ENCODE results near the gene STK40. TPM values are rescaled to one million over a fixed set of nuclear protein-coding genes. Genes with fewer than 3 reads are reported as not detected.

The STK40 gene
- total and polyA plus RNA-seq, 9 of the 15 experiments (the other 6 are each of a cell fraction or from before 2014, with no cell fraction given) = 0.69 to 94.3 (median 39.1) TPM

GRCh38 chr1:36415661-36416326, 30.1 kb upstream of the STK40 start:
- peaks cover 8 to 11% of the 10 kb centered on the region in 2 experiments; a peak in 4 of 5 replicates for H3K4me1 ChIP-seq (replicated peaks in 1 of 2; ENCODE audit: control insufficient read depth in 2 of 2, insufficient read depth in 2 of 2, low read length in 2 of 2)
- WGBS (ENCODE audit: insufficient coverage, low coverage, missing lambda C conversion rate) = 72% methylated on average over 15 of the region's 15 CpGs
- H3K9me1 ChIP-seq (ENCODE audit: control insufficient read depth, insufficient read depth, low read length) = no peaks in the 10 kb centered on the region
- H3K9ac ChIP-seq (ENCODE audit: insufficient read depth in 1 of 2, low read depth in 2 of 2, low read length in 2 of 2) = no peak overlapping the region
- no TSS peak for BruUV-seq (replicated peaks)
- DNase-seq (ENCODE audit: extremely low read depth in 1 of 4, low spot score in 3 of 4) (no peak), FAIRE-seq (no peak), ATAC-seq (no peak)
- ChIA-PET POLR2A (interaction anchor here (0.9 to 2.6 kb wide), 3 partner anchors 21 to 29 kb away, joined by 3 to 13 read pairs (median 3); no protein-coding TSS in a partner anchor), CTCF (ENCODE audit: low intra/inter-chr PET ratio) (no interaction called here)
- H4K20me1 ChIP-seq (replicated peaks; ENCODE audit: control insufficient read depth, insufficient read depth, low read length) = no peaks in the 10 kb centered on the region
- H3K4me2 ChIP-seq (ENCODE audit: insufficient read depth, low read length) = no peak overlapping the region
- H3K36me3 ChIP-seq (ENCODE audit: control insufficient read depth, insufficient read depth, low read length) = 0 out of 3 replicates have a peak, but pooled peaks cover 4% of the 10 kb centered on the region
- H3K27ac ChIP-seq (ENCODE audit: extremely low read depth, low read depth, low read length) = no peak overlapping the region
- H3K79me2 ChIP-seq (ENCODE audit: control insufficient read depth, insufficient read depth, low read length) = no peaks in the 10 kb centered on the region
- no peak for TF ChIP-seq MCM3 (IDR thresholded peaks at IDR 0.05)
- no peak for TF ChIP-seq HDAC6 (IDR thresholded peaks at IDR 0.05; ENCODE audit: low read depth, low read length)
- TF ChIP-seq MYBL2 (IDR thresholded peaks at IDR 0.05; ENCODE audit: low read depth) = no peak
- TF ChIP-seq MYBL2 (CRISPR knock-in tag; IDR thresholded peaks at IDR 0.05; ENCODE audit: borderline replicate concordance) = no peak
- TF ChIP-seq SREBF1 (IDR thresholded peaks at IDR 0.05; ENCODE audit: borderline replicate concordance, low read depth, low read length) = no peak
- no peak for TF ChIP-seq RERE (CRISPR knock-in tag; IDR thresholded peaks at IDR 0.05; ENCODE audit: borderline replicate concordance)
- TF ChIP-seq BRF1 (IDR thresholded peaks at IDR 0.05; ENCODE audit: borderline replicate concordance, extremely low read depth, insufficient read length) = no peak
- TF ChIP-seq ZNF274 (IDR thresholded peaks at IDR 0.05; ENCODE audit: borderline replicate concordance, low read depth, low read length) = no peak
- no peak for TF ChIP-seq SMARCA4 (IDR thresholded peaks at IDR 0.05)
- no peak for TF ChIP-seq SMARCE1 (IDR thresholded peaks at IDR 0.05)
- TF ChIP-seq, protein P1, sequence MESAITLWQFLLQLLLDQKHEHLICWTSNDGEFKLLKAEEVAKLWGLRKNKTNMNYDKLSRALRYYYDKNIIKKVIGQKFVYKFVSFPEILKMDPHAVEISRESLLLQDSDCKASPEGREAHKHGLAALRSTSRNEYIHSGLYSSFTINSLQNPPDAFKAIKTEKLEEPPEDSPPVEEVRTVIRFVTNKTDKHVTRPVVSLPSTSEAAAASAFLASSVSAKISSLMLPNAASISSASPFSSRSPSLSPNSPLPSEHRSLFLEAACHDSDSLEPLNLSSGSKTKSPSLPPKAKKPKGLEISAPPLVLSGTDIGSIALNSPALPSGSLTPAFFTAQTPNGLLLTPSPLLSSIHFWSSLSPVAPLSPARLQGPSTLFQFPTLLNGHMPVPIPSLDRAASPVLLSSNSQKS (CRISPR knock-in tag; IDR thresholded peaks at IDR 0.05) = no peak
- no peak for TF ChIP-seq GABPB1 (CRISPR knock-in tag; IDR thresholded peaks at IDR 0.05)
- no peak for TF ChIP-seq MCM5 (IDR thresholded peaks at IDR 0.05; ENCODE audit: low read depth)
- H3K9me3 ChIP-seq (replicated peaks; ENCODE audit: control insufficient read depth, insufficient read depth, low read depth, low read length) = 0 out of 2 replicates have a peak, but pooled peaks cover 4% of the 10 kb centered on the region
- no peak overlapping the region for H3K4me3 ChIP-seq
- no peak overlapping the region for H2AFZ ChIP-seq (ENCODE audit: low read depth, low read length)
- intact Hi-C loops (cut with micrococcal nuclease) = no loop called here
- H3K27me3 ChIP-seq (ENCODE audit: control insufficient read depth in 2 of 2, insufficient read depth in 2 of 2, low read length in 2 of 2) = no peaks in the 10 kb centered on the region
- in situ Hi-C loops (cut with MboI) = no loop called here
